Subcutaneous abdominal adipose tissue (tissue), 5 donors: ENCODE results near the gene DYRK1A.

Source experiments
- H3K27ac ChIP-seq: one replicate; pipeline ENCODE4 v1.7.0; 2013; ENCODE audit warnings: low read depth, mild to moderate bottlenecking, inconsistent platforms, low read length, moderate library complexity
- H3K27me3 ChIP-seq, 5 donors: one replicate each; pipeline ENCODE4 v1.7.0; 2013; ENCODE audit warnings: low read length in 5 of 5, inconsistent platforms in 1 of 5; ENCODE audit not compliant: control insufficient read depth in 5 of 5, insufficient read depth in 4 of 5
- H3K36me3 ChIP-seq, 5 donors: one replicate each; pipeline ENCODE4 v1.7.0; 2013; ENCODE audit warnings: low read length in 5 of 5; ENCODE audit not compliant: control insufficient read depth in 5 of 5, insufficient read depth in 5 of 5
- H3K4me1 ChIP-seq, 5 donors: one replicate each; pipeline ENCODE4 v1.7.0; 2013; ENCODE audit warnings: low read length in 5 of 5, mild to moderate bottlenecking in 3 of 5, moderate library complexity in 1 of 5; ENCODE audit not compliant: control insufficient read depth in 5 of 5, insufficient read depth in 5 of 5
- H3K4me3 ChIP-seq, 5 donors: one replicate each; pipeline ENCODE4 v1.7.0; 2013; ENCODE audit warnings: low read length in 5 of 5, low read depth in 1 of 5
- H3K9ac ChIP-seq, 5 donors: one replicate each; pipeline ENCODE4 v1.7.0; 2013; ENCODE audit warnings: low read length in 5 of 5, mild to moderate bottlenecking in 4 of 5, moderate library complexity in 3 of 5
- H3K9me3 ChIP-seq, 5 donors: one replicate each; pipeline ENCODE4 v1.7.0; 2013; ENCODE audit warnings: low read length in 5 of 5; ENCODE audit not compliant: control insufficient read depth in 5 of 5
- donor health status: healthy.
- donor health status: healthy.
- donor health status: healthy.
- donor health status: healthy.
- donor health status: healthy.

The DYRK1A gene

GRCh38 chr21:37414292-37415253, 48.0 kb downstream of the DYRK1A start:
- Histone ChIP-seq H3K36me3 (no peaks in the 10 kb centered on the region), H3K9ac (no peak overlapping the region), H3K4me1 (peaks cover 0 to 40% (median 20%) of the 10 kb centered on the region in 5 donors), H3K27me3 (no peaks in the 10 kb centered on the region), H3K27ac (no peak overlapping the region), H3K4me3 (no peak overlapping the region), H3K9me3 (no peaks in the 10 kb centered on the region)

DNA sequence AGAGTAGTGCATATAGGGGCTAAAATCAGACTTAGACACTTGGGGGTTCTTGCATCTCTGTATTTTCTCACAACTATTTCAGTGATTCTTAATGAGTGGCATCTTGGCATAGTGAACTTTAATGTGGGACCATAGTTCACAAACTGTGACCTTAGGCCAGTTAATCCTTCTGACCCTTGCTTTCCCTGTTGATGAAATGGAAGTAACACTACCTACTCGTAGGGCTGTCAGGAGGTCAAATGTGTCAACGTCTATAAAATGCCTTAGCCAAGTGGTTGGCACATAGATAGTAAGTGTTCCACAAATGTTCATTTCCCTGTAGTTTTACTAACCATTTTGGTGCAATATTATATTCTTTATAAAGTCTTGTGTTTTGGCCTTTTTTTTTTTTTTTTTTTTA, 49.4 kb downstream of the DYRK1A start:
- Histone ChIP-seq H3K9me3 (no peaks in the 10 kb centered on the region), H3K27ac (no peak overlapping the region), H3K4me3 (no peak overlapping the region), H3K27me3 (no peaks in the 10 kb centered on the region), H3K9ac (no peak overlapping the region), H3K4me1 (peaks cover 0 to 43% (median 20%) of the 10 kb centered on the region in 5 donors), H3K36me3 (no peaks in the 10 kb centered on the region)

DNA sequence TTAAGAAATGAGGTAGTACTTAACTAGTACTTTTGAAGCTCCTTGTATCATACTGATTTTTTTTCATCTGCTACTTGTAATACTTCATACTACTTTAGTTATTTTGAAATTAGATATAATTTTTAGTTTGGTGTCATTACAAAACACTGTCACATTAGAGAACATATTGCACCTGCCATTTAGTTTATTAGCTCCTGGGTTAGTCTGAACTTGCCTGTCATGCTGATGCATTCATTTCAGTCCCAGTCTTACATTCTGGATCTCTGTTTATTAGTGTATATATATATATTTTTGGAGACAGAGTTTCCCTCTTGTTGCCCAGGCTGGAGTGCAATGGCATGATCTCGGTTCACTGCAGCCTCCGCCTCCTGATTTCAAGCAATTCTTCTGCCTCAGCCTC, 50.3 kb downstream of the DYRK1A start:
- Histone ChIP-seq H3K4me1 (peaks cover 0 to 43% (median 20%) of the 10 kb centered on the region in 5 donors), H3K27ac (no peak overlapping the region), H3K27me3 (no peaks in the 10 kb centered on the region), H3K36me3 (peaks cover 0 to 3% (median 0%) of the 10 kb centered on the region in 5 donors), H3K9ac (no peak overlapping the region), H3K9me3 (no peaks in the 10 kb centered on the region), H3K4me3 (no peak overlapping the region)

DNA sequence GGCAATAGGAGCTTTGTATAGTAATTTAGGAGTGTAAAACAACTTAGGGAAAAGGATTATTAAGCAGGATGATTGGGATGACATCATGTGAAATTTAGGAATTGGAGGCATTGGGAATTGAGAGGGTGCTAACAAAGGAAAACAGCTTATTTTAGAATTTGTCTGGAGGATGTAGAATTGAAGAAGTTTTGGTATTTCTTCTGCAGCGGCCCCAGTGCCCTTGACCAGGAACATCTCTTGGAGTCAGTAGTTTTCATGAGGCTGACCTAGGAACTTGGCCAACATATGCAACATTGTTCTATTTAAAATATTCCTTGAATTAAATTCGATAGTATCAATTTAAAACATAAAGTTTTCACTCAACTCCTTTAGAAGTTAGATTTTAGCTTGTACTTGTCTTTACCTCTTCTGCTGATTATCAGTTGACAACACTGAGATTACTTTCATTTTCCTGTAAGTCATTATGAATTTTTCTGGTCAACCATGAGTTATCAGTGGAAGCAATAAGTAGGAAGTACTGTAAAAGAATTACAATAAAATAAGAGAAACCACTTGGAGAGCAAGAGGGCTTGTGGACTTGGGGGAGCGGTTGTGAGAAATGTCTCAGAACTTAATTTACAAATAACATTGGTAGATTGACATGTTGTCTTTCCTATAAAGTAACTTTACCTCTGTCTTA, 52.8 kb downstream of the DYRK1A start:
- Histone ChIP-seq H3K9ac (no peak overlapping the region), H3K36me3 (peaks cover 0 to 9% (median 3%) of the 10 kb centered on the region in 5 donors), H3K27me3 (no peaks in the 10 kb centered on the region), H3K4me1 (peaks cover 0 to 40% (median 13%) of the 10 kb centered on the region in 5 donors), H3K9me3 (no peaks in the 10 kb centered on the region), H3K4me3 (no peak overlapping the region), H3K27ac (no peak overlapping the region)

- Histone ChIP-seq H3K27me3 (no peaks in the 10 kb centered on the region), H3K9me3 (no peaks in the 10 kb centered on the region), H3K27ac (no peak overlapping the region), H3K4me3 (no peak overlapping the region), H3K36me3 (peaks cover 0 to 9% (median 3%) of the 10 kb centered on the region in 5 donors), H3K4me1 (peaks cover 0 to 39% (median 15%) of the 10 kb centered on the region in 5 donors), H3K9ac (no peak overlapping the region)
Observed at GRCh38 chr21:37421306-37421705, 54.7 kb downstream of the DYRK1A start.

DNA sequence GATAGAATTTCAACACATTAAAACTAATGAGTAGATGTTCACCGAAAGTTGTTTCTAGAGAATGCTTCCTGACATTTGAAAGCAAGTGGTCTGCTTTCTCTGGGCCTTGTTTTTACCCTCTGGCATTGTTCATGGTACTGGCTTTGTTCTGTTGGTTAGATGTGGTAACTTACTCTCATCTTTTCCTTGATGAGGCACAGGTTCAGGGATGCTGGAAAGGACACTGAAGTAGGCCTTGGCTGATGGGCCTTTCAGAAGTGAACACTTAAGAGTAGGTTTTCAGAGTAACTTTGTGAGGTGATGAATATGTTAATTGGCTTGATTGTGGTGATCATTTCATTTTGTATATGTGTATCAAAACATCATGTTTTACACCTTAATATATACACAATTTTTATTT, 55.8 kb downstream of the DYRK1A start:
- H3K27ac ChIP-seq, result no peak overlapping the region
- H3K36me3 ChIP-seq, result peaks cover 0 to 11% (median 3%) of the 10 kb centered on the region in 5 donors
- no peaks in the 10 kb centered on the region for H3K27me3 ChIP-seq
- H3K4me3 ChIP-seq, result no peak overlapping the region
- no peak overlapping the region for H3K9ac ChIP-seq
- H3K4me1 ChIP-seq, result peaks cover 0 to 38% (median 15%) of the 10 kb centered on the region in 5 donors
- H3K9me3 ChIP-seq, result no peaks in the 10 kb centered on the region

DNA sequence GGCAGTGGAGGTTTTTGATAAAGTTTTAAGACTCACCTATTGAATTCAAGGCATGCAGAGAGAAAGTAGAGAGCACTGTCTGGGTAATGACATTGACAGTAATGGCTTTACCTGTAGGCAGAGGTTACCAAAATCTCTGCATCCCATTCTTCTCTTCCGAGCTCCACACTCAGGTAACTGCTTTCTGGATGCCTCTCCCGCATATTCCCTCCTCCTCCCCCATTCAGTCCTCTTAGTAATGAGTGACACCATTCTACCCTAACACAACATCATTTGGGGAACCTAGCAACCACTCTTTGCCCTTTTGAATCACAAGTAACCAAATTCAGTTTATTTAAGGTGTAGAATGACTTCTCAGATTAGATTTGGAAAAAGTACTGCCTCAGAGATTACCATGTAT, 56.5 kb downstream of the DYRK1A start:
- H3K4me3 ChIP-seq, result no peak overlapping the region
- H3K9me3 ChIP-seq, result no peaks in the 10 kb centered on the region
- no peaks in the 10 kb centered on the region for H3K27me3 ChIP-seq
- H3K4me1 ChIP-seq, result peaks cover 0 to 34% (median 13%) of the 10 kb centered on the region in 5 donors
- peaks cover 0 to 12% (median 3%) of the 10 kb centered on the region in 5 donors for H3K36me3 ChIP-seq
- no peak overlapping the region for H3K27ac ChIP-seq
- H3K9ac ChIP-seq, result no peak overlapping the region

- H3K9ac ChIP-seq, result no peak overlapping the region
- peaks cover 0 to 30% (median 13%) of the 10 kb centered on the region in 5 donors for H3K4me1 ChIP-seq
- no peak overlapping the region for H3K27ac ChIP-seq
- H3K27me3 ChIP-seq, result no peaks in the 10 kb centered on the region
- peaks cover 0 to 12% (median 3%) of the 10 kb centered on the region in 5 donors for H3K36me3 ChIP-seq
- H3K4me3 ChIP-seq, result no peak overlapping the region
- no peaks in the 10 kb centered on the region for H3K9me3 ChIP-seq
Observed at GRCh38 chr21:37424396-37424795, 57.8 kb downstream of the DYRK1A start.

DNA sequence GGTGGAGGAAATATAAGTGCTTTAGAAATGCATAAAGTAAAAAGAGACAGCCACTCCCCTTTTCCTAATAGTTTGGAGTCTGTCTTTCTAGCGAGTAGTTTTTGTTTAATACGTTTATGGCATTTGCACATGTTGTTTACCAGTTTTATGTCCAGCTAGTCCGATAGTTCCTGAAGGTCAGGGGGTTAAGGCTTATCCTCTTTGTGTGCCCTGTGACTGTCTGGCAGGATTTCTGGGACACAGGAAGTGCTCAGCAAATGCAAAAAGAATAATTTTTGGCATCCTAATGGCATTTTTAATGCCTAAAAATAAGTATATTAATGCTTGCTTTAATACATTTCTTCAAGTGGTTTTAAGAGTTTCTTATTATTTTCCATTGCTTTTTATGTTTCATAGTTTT, 58.4 kb downstream of the DYRK1A start:
- peaks cover 0 to 12% (median 3%) of the 10 kb centered on the region in 5 donors for H3K36me3 ChIP-seq
- peaks cover 0 to 26% (median 8%) of the 10 kb centered on the region in 5 donors for H3K4me1 ChIP-seq
- no peak overlapping the region for H3K9ac ChIP-seq
- H3K27ac ChIP-seq, result no peak overlapping the region
- H3K9me3 ChIP-seq, result no peaks in the 10 kb centered on the region
- no peaks in the 10 kb centered on the region for H3K27me3 ChIP-seq
- H3K4me3 ChIP-seq, result no peak overlapping the region

DNA sequence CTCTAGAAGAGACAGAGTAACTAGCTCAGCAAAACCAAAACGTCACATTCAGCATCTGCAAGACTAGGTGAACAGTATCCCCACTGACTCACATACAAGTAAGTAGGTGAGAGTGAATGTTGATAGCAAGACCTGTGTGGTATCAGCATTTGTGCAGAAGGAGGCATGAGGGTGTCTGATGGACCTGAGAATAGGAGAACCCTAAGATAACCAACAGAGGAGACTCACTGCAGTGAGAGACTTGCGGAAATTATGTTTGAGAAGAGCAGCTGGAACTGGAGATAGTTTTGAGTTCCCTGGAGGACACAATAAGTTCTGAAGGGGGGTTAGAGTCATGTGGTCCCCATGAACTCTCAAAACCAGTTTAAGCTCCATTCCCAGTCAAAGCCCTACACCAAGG, 59.1 kb downstream of the DYRK1A start:
- H3K4me1 ChIP-seq, result peaks cover 0 to 28% (median 8%) of the 10 kb centered on the region in 5 donors
- peaks cover 0 to 13% (median 7%) of the 10 kb centered on the region in 5 donors for H3K36me3 ChIP-seq
- peak overlapping the region; percentile 3 for H3K27ac ChIP-seq
- no peak overlapping the region for H3K4me3 ChIP-seq
- H3K9ac ChIP-seq, result no peak overlapping the region
- H3K27me3 ChIP-seq, result no peaks in the 10 kb centered on the region
- H3K9me3 ChIP-seq, result no peaks in the 10 kb centered on the region
